HG02642 (cell line): ENCODE results near the gene S100A11.
"Not testable (repeated sequence)": the region's sequence is repeated elsewhere in the genome, so short reads cannot be mapped to it uniquely, and the experiment has no call there.

Source experiments
- ATAC-seq: cut with Tn5 transposase; IDR thresholded peaks from one replicate; pipeline ENCODE4 v1.9.1; 2021; ENCODE audit warnings: mild to moderate bottlenecking; ENCODE audit not compliant: unreplicated experiment, poor library complexity

Gene S100A11

DNA sequence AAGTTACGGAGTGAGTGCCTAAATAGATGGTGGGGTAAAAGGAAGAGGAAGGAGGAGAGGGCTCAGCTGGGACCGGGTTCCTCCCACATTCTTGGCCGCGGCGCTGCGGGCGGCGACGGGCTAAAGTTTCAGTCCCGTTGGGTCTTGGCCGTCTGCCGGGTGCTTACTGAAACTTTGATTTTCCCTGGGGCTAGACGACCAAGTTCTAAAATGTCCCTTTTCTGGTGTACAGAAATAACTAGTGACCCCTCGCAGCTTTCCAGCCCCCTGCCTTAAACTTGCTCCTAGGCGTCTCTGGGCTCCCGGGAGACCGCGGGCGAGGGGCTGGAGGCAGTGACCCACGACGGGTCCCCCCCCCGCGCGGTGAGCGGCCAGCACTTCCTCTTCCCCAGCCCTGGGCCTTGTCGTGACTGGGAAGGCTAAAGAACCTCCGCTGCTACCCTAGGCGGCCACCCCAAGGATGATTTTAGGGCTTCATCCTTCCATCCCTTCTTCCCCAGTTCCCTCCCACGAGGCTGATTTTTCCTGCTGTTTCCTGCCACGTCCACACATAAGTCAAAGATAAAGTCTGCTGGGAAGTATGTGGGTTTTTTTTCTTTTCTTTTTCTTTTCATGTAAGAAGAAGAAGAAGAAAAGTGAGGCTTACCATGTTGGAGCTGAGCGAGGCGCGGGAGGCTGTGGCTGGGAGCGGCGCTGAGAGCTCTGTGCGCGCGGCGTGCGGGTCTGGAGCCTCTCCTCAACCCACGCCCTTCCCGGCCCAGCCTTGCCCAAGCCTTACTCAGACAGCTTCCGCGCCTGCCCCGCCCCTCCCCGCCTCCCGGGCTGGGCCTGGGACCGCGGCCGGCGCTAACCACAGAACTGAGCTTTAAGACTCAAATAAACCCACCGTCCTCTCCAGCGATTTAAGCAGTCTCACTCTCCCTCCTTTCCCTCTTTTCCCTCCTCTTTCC lies at the start of gene S100A11:
Gene S100A11 (minus strand): TSS at position 738 of the 950 bp plus-strand sequence. CDS start 89 bp downstream, at position 649.
- ATAC-seq: peak; percentile 64

DNA sequence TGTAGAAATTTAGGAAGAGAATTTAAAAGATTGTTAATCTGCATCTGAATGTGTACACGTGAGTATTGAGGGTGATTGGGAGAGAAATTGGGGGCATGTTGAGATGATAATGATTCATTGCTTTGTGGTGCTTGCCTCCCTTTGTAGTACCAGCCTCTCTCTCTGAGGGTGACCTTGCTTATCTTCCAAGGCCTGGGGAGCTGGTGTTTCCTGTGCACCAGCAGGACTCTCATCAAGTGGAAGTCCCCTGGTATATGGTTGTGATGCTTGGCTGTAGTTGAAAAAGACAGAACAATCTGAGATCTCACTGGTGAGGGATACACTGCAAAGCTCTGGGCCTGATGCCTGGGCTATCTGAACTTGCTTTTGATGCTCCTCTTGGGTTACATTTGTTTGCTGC lies 48.0 kb upstream of the S100A11 start:
- ATAC-seq: no peak

DNA sequence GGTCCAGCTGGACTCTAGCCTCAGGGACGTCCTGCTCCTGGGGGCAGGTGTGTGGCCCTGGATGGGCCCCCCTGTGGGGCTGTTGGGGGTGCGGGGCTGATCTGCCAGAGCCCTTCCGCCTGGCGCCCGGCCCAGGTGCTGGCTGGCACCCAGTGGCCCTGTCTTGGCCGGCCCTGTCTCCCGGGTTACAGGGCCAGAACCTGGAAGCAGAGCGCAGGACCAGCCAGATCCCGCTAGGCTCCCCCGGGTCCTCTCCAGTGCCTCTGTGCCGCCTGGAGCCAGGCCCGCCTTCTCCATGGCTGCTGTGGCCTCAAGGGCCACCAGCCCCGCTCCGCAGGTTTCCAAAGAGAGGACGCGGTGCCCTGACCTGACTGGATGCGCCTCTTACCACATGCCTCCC lies 44.2 kb upstream of the S100A11 start:
- not testable (repeated sequence) for ATAC-seq

DNA sequence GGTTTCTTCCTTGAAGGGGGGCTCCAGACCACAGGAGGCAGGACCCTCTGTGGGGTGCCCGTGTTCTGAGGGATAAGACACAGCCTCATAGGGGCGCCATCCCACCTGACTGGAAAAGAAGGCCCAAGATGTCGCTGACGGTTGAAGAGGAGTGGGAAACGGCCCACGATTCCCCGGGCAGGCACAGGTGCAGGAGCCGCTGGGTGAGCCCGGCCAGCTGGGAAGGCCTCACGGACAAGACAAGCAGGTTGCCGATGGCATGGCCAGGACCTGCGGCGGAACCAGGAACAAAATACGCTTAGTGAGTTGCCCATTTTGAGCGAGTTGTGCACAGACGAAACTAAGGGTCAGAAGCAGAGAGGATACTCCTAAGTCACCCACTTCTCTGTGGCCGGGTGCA lies 43.7 kb upstream of the S100A11 start:
- ATAC-seq: not testable (repeated sequence)

- ATAC-seq: no peak
These were observed 42.1 kb upstream of the S100A11 start for GRCh38 chr1:152078831-152079441.

GRCh38 chr1:152072311-152072710 lies 35.5 kb upstream of the S100A11 start:
- ATAC-seq: no peak

GRCh38 chr1:152071123-152071522 lies 34.3 kb upstream of the S100A11 start:
- no peak for ATAC-seq

- ATAC-seq: no peak
These were observed 31.1 kb upstream of the S100A11 start for GRCh38 chr1:152067929-152068328.

DNA sequence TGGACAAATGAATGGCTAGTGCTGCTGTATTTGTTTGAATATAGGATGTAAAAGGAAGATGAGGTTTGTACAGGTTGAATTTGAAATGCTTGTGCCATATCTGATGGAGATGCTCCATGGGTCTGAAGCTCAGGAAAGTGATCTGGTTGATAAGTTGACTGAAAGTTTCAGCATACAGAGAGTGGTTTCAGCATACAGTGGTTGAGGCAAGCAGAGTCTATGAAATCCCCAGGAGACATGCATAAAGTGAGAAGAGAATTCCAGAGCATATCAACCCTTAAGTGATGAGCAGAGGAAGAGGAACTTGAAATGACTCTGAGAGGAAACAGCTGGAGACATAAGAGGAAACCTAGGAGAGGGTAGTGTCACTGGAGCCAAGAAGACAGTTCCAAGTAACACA lies 30.3 kb upstream of the S100A11 start:
- no peak for ATAC-seq

- ATAC-seq: no peak
These were observed 25.1 kb upstream of the S100A11 start for GRCh38 chr1:152061952-152062351.

- no peak for ATAC-seq
These were observed 16.6 kb upstream of the S100A11 start for GRCh38 chr1:152053375-152053774.

DNA sequence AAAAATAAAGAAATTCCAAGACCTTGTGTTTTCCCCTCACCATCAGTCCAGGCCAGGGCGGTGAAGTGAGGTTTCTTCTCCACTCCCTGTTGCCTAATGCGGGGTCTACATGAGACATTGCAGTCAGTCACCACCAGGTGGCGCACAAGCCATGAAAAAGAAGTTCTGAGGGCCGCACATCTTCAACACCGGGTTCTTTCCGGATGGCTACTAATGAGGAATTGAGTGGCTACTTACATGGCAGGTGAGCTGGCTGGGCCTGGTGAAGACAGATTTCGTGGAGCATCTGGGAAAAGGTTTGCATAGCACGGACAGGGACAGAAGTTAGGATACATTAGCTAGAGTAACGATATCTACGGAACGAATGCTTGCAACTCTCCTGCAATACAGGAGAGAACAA lies 15.8 kb upstream of the S100A11 start:
- ATAC-seq: peak; percentile 24

- no peak for ATAC-seq
These were observed 14.3 kb upstream of the S100A11 start for GRCh38 chr1:152050886-152051675.

GRCh38 chr1:152049291-152050083 lies 12.7 kb upstream of the S100A11 start:
- ATAC-seq: no peak

GRCh38 chr1:152048416-152049009 lies 11.7 kb upstream of the S100A11 start:
- peak; percentile 9 for ATAC-seq

DNA sequence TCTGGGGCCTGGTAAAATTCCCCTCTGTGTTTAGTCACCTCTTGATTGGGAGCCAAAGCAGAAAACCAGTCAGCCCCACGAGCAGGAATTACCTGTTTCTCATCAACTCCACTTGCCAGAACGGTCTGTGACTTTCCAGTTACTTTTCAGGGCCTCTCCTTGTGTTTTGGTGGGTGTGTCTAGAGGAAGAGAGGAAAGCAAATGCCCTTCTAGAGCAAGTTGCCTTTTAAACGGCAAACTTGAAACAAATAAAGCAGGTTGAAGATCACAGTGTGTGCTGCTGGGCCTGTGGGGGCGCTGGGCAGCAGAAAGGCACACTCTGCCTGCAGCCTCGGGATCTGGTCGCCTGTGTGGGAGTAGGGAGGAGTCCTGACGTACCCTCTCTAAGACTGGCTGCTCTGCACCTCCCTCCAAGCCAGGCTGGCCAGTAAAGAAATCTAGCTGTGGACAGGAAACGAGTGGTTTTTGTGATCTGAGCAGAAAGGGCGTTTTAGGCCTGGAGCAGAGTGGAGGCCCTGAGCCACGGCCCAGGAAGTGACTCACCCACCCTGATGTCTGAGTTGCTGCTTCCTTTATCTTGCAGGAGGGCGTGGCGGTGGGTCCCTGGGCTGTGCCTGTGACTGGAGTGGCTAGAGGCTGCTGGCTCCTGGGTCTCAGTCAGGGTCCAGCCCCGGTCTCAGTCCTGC lies 11.1 kb upstream of the S100A11 start:
- ATAC-seq: peak; percentile 91

GRCh38 chr1:152047413-152047729 lies 10.6 kb upstream of the S100A11 start:
- no peak for ATAC-seq

- ATAC-seq: no peak
These were observed 7.6 kb upstream of the S100A11 start for GRCh38 chr1:152044386-152044785.

DNA sequence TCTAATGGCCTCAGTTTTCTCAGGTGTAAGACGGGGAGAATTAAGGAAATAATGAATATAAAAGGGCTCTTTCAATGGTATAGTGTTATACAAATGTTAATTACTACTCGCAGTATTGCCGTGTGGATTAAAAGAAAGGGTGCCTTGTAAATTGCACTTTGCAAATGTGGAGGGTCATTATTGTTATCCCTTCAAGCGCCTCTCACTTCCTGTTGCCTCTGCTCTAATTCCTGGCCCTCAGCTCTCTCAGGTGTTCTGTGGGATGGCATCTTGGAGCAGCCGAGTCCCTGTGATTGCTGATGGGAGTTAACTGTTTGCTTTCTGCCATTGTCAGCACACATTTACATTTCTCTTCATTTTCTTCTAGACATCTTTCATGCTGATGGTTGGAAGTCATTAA lies 7.1 kb upstream of the S100A11 start:
- no peak for ATAC-seq
